Body of pancreas (tissue), 4 donors: ENCODE results near the gene METTL1. TPM values are rescaled to one million over a fixed set of nuclear protein-coding genes. Genes with fewer than 3 reads are reported as not detected.

ENCODE experiments used
- ATAC-seq: fragments of 150-250 bp; one replicate; pipeline ENCODE4 v1.9.1; 2016
- DNase-seq, 4 donors: peaks; one replicate each; pipeline ENCODE4 v3.0.0-alpha.2; 2019
- H3K27ac ChIP-seq, 4 donors: fragments of 200-600 bp; sonication (generic); 1 replicate in 3 of 4; 2 replicates in 1 of 4; pipeline versions ENCODE4 v1.5.1 to v1.6.1; 2016 to 2019; ENCODE audit warnings: mild to moderate bottlenecking in 1 of 4, mixed read lengths in 1 of 4, moderate library complexity in 1 of 4
- H3K27me3 ChIP-seq, 2 donors: fragments of 200-600 bp; sonication (generic); one replicate each; pipeline ENCODE4 v1.6.0; 2016; ENCODE audit warnings: mild to moderate bottlenecking in 1 of 2
- H3K36me3 ChIP-seq, 2 donors: fragments of 200-600 bp; sonication (generic); replicated peaks in 1 of 2; 2 replicates each; pipeline ENCODE4 v1.5.1; 2016; ENCODE audit warnings: low read depth in 2 of 2; ENCODE audit not compliant: insufficient read depth in 1 of 2
- H3K4me1 ChIP-seq: fragments of 200-600 bp; sonication (generic); one replicate; pipeline ENCODE4 v1.6.0; 2016
- H3K4me3 ChIP-seq, 2 donors: fragments of 200-600 bp; sonication (generic); 1 replicate in 1 of 2; 2 replicates in 1 of 2; pipeline ENCODE4 v1.5.1; 2016 to 2019
- H3K9me3 ChIP-seq, 3 donors: fragments of 200-600 bp; sonication (generic); 1 replicate in 2 of 3; 2 replicates in 1 of 3; pipeline ENCODE4 v1.5.1; 2016
- POLR2A ChIP-seq, 3 donors: fragments of 450-650 bp; IDR thresholded peaks; one replicate each; pipeline ENCODE4 v1.6.1; 2016; ENCODE audit warnings: antibody characterized with exemption in 3 of 3, mild to moderate bottlenecking in 2 of 3
- WGBS, 2 donors: methylation state at CpG; one replicate each; pipeline ENCODE4 v1.1.5; 2017; 5-methylcytosine and 5-hydroxymethylcytosine counted together
- intact Hi-C: fragments of 100-400 bp; cut with DNase I; formaldehyde crosslinking; loops from one replicate; pipeline ENCODE4 v1.15.1; 2023
- total RNA-seq, 2 donors: library from RNA; depleted of rRNA; stranded (reverse); fragments of >200 nt; gene quantifications; one replicate each; pipeline ENCODE4 v1.1.0, GENCODE V29; 2016
- TF ChIP-seq, protein P1 (sequence below), 7 experiments: fragments of 450-650 bp in 4 of 7; fragments of 200-600 bp in 3 of 7; sonication (generic) in 3 of 7; IDR thresholded peaks; one replicate each; pipeline ENCODE4 v1.5.1; 2016 to 2019; ENCODE audit warnings: antibody characterized with exemption in 7 of 7

Gene METTL1
- total RNA-seq, 2 donors from 2014 or later: 16.1 to 23.1 TPM

GRCh38 chr12:57736741-57737466 is 35.0 kb downstream of the METTL1 start:
- Histone ChIP-seq H3K27ac (no peak overlapping the region), H3K4me1 (peaks cover 31% of the 10 kb centered on the region), H3K36me3 (no peaks in the 10 kb centered on the region), H3K27me3 (peaks cover 11 to 48% of the 10 kb centered on the region in 2 donors), H3K4me3 (no peak overlapping the region), H3K9me3 (no peaks in the 10 kb centered on the region)
- no peak for ATAC-seq
- DNase-seq: no peak
- TF ChIP-seq, protein P1, sequence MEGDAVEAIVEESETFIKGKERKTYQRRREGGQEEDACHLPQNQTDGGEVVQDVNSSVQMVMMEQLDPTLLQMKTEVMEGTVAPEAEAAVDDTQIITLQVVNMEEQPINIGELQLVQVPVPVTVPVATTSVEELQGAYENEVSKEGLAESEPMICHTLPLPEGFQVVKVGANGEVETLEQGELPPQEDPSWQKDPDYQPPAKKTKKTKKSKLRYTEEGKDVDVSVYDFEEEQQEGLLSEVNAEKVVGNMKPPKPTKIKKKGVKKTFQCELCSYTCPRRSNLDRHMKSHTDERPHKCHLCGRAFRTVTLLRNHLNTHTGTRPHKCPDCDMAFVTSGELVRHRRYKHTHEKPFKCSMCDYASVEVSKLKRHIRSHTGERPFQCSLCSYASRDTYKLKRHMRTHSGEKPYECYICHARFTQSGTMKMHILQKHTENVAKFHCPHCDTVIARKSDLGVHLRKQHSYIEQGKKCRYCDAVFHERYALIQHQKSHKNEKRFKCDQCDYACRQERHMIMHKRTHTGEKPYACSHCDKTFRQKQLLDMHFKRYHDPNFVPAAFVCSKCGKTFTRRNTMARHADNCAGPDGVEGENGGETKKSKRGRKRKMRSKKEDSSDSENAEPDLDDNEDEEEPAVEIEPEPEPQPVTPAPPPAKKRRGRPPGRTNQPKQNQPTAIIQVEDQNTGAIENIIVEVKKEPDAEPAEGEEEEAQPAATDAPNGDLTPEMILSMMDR (IDR thresholded peaks at IDR 0.05): no peak
- TF ChIP-seq POLR2A (IDR thresholded peaks at IDR 0.05): no peak
- intact Hi-C loops: no loop called here
- WGBS, 2 donors: 17 to 19% methylated on average over 23 to 31 of the region's 31 CpGs

GRCh38 chr12:57735952-57736740 is 35.8 kb downstream of the METTL1 start:
- TF ChIP-seq, protein P1 (IDR thresholded peaks at IDR 0.05): peak in 1 of 7 experiments; percentile 11
- no peak for TF ChIP-seq POLR2A (IDR thresholded peaks at IDR 0.05)
- no peak overlapping the region for H3K27ac ChIP-seq
- ATAC-seq (peak; percentile 19), DNase-seq (peak in 1 of 4 donors; percentile 25)
- H3K4me1 ChIP-seq: peaks cover 31% of the 10 kb centered on the region
- WGBS, 2 donors: 17 to 18% methylated on average over 24 to 45 of the region's 49 CpGs
- no peaks in the 10 kb centered on the region for H3K36me3 ChIP-seq
- H3K9me3 ChIP-seq: no peaks in the 10 kb centered on the region
- H3K4me3 ChIP-seq: no peak overlapping the region
- H3K27me3 ChIP-seq: peaks cover 11 to 48% of the 10 kb centered on the region in 2 donors
- intact Hi-C loops: no loop called here

GRCh38 chr12:57735198-57735855 is 36.6 kb downstream of the METTL1 start:
- ATAC-seq: no peak
- Histone ChIP-seq H3K4me1 (peaks cover 31% of the 10 kb centered on the region), H3K9me3 (no peaks in the 10 kb centered on the region), H3K27ac (no peak overlapping the region), H3K27me3 (peaks cover 11 to 48% of the 10 kb centered on the region in 2 donors), H3K36me3 (no peaks in the 10 kb centered on the region), H3K4me3 (no peak overlapping the region)
- no peak for DNase-seq
- WGBS, 2 donors: 1 to 19% methylated on average over 7 to 8 of the region's 8 CpGs
- intact Hi-C loops: no loop called here
- no peak for TF ChIP-seq POLR2A (IDR thresholded peaks at IDR 0.05)
- TF ChIP-seq, protein P1 (IDR thresholded peaks at IDR 0.05): no peak

DNA sequence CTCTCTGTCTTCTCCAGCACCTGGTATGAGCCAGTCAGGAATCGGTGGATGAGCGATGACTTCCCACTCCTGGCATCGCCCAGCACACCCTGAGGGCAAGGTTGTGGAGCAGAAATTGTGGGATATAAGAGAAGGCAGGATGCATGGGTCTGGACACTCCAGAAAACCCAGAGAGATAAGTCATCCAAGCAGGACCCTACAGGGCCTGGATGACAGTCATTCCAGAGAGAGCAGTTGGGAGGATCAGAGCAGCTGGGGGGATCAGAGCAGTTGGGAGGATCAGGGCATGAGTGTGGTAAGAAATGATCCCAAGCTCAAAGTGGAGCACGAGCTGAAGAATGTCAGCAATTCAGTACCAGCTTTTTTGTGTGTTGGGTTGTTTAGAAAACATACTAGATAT is 37.3 kb downstream of the METTL1 start:
- intact Hi-C loops: no loop called here
- no peak for DNase-seq
- no peak overlapping the region for H3K4me3 ChIP-seq
- H3K27ac ChIP-seq: no peak overlapping the region
- H3K4me1 ChIP-seq: peaks cover 31% of the 10 kb centered on the region
- no peaks in the 10 kb centered on the region for H3K9me3 ChIP-seq
- peaks cover 11 to 43% of the 10 kb centered on the region in 2 donors for H3K27me3 ChIP-seq
- WGBS, 2 donors: 74 to 76% methylated on average over 4 of the region's 4 CpGs
- TF ChIP-seq, protein P1 (IDR thresholded peaks at IDR 0.05): no peak
- TF ChIP-seq POLR2A (IDR thresholded peaks at IDR 0.05): no peak
- H3K36me3 ChIP-seq: no peaks in the 10 kb centered on the region
- no peak for ATAC-seq
